Body of pancreas (tissue), 4 donors: ENCODE data around the gene MRTFA.

Experiments used
- POLR2A ChIP-seq, 3 donors: fragments of 450-650 bp; IDR thresholded peaks; one replicate each; pipeline ENCODE4 v1.6.1; 2016; ENCODE audit warnings: antibody characterized with exemption in 3 of 3, mild to moderate bottlenecking in 2 of 3
- TF ChIP-seq, protein P1 (sequence below), 7 experiments: fragments of 450-650 bp in 4 of 7; fragments of 200-600 bp in 3 of 7; sonication (generic) in 3 of 7; IDR thresholded peaks; one replicate each; pipeline ENCODE4 v1.5.1; 2016 to 2019; ENCODE audit warnings: antibody characterized with exemption in 7 of 7

DNA sequence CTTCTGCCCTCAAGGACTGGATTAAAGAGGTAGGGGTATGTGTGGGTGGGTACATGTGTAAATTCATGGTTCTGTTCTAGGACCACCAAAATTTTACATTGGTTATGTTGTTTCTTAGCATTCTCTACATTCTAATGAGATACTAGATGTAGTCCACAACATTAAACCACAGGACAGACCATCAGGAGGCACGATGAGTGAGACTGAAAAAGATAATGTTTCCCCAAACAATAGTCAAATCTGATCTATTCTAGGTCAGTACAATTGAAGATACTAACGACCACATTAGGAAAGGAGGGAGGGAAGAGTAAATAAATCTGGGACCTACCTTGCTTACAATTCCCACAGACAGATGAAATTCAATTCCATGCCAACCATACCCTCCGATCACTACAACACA, 42.2 kb downstream of the MRTFA start:
- TF ChIP-seq, protein P1, sequence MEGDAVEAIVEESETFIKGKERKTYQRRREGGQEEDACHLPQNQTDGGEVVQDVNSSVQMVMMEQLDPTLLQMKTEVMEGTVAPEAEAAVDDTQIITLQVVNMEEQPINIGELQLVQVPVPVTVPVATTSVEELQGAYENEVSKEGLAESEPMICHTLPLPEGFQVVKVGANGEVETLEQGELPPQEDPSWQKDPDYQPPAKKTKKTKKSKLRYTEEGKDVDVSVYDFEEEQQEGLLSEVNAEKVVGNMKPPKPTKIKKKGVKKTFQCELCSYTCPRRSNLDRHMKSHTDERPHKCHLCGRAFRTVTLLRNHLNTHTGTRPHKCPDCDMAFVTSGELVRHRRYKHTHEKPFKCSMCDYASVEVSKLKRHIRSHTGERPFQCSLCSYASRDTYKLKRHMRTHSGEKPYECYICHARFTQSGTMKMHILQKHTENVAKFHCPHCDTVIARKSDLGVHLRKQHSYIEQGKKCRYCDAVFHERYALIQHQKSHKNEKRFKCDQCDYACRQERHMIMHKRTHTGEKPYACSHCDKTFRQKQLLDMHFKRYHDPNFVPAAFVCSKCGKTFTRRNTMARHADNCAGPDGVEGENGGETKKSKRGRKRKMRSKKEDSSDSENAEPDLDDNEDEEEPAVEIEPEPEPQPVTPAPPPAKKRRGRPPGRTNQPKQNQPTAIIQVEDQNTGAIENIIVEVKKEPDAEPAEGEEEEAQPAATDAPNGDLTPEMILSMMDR (IDR thresholded peaks at IDR 0.05), result no peak
- no peak for TF ChIP-seq POLR2A (IDR thresholded peaks at IDR 0.05)
